H1 (cell line): ENCODE measurements around the gene PBX3. TPM values are rescaled to one million over a fixed set of nuclear protein-coding genes. Genes with fewer than 3 reads are reported as not detected.

Source experiments
- CTCF ChIA-PET: fragments of 300-600 bp; sonication (Branson Sonifier 250); formaldehyde crosslinking; loops from one replicate; lab custom pipeline; 2021; ENCODE audit not compliant: partially characterized antibody; lab: Charles Lee
- POLR2A ChIA-PET: fragments of 300-600 bp; sonication (Branson Sonifier 250); formaldehyde crosslinking; loops from one replicate; lab custom pipeline; 2021; ENCODE audit warnings: inconsistent platforms; ENCODE audit not compliant: partially characterized antibody; lab: Charles Lee
- DNase-seq, 2 experiments: peaks; one replicate each; pipeline versions ENCODE4 v3.0.0 to v3.0.0-alpha.2; 2010 to 2022; ENCODE audit warnings: low spot score in 2 of 2, low read depth in 1 of 2, mixed read lengths in 1 of 2
- FAIRE-seq: peaks from 2 replicates; lab custom pipeline; 2011; peaks lifted over from hg19 to GRCh38; lab: Jason Lieb, UNC
- H2AFZ ChIP-seq: 2 replicates; pipeline ENCODE4 v1.8.1; 2012; ENCODE audit warnings: low read length, inconsistent platforms
- H2AK5ac ChIP-seq: 2 replicates; pipeline ENCODE4 v1.6.1; 2013; ENCODE audit warnings: low read depth, low read length
- H2BK120ac ChIP-seq: replicated peaks from 2 replicates; pipeline ENCODE3; 2013; ENCODE audit warnings: low read depth, low read length, inconsistent platforms
- H2BK12ac ChIP-seq: 2 replicates; pipeline ENCODE4 v1.6.1; 2013; ENCODE audit warnings: low read depth, low read length
- H2BK15ac ChIP-seq: 2 replicates; pipeline ENCODE4 v1.6.1; 2013; ENCODE audit warnings: low read length
- H2BK20ac ChIP-seq: 2 replicates; pipeline ENCODE4 v1.6.1; 2013; ENCODE audit warnings: low read length
- H2BK5ac ChIP-seq: 2 replicates; pipeline ENCODE4 v1.6.1; 2013; ENCODE audit warnings: low read depth, low read length
- H3K14ac ChIP-seq: 2 replicates; pipeline ENCODE4 v1.6.1; 2013; ENCODE audit warnings: inconsistent platforms; ENCODE audit not compliant: insufficient read length
- H3K18ac ChIP-seq: 2 replicates; pipeline ENCODE4 v1.6.1; 2013; ENCODE audit warnings: low read length; ENCODE audit errors: extremely low read depth
- H3K23ac ChIP-seq: 2 replicates; pipeline ENCODE4 v1.6.1; 2013; ENCODE audit warnings: inconsistent platforms; ENCODE audit not compliant: insufficient read length
- H3K23me2 ChIP-seq: 2 replicates; pipeline ENCODE4 v1.6.1; 2013; ENCODE audit warnings: low read depth, low read length
- H3K27ac ChIP-seq: 2 replicates; pipeline ENCODE4 v1.6.1; 2011; ENCODE audit warnings: low read depth, low read length, inconsistent platforms
- H3K27me3 ChIP-seq, 4 experiments: replicated peaks in 1 of 4; 1 replicate in 1 of 4; 2 replicates in 3 of 4; pipeline versions ENCODE4 v1.6.1 to v1.8.1; 2011 to 2013; ENCODE audit warnings: low read length in 3 of 4, mild to moderate bottlenecking in 3 of 4, inconsistent platforms in 2 of 4, mixed read lengths in 2 of 4, moderate library complexity in 1 of 4; ENCODE audit not compliant: control insufficient read depth in 3 of 4, insufficient read depth in 3 of 4; ENCODE audit errors: extremely low read depth in 1 of 4
- H3K36me3 ChIP-seq, 4 experiments: 2 replicates each; pipeline versions ENCODE4 v1.6.1 to v1.8.1; 2011 to 2013; ENCODE audit warnings: mild to moderate bottlenecking in 4 of 4, low read length in 3 of 4, moderate library complexity in 2 of 4, control low read depth in 1 of 4, inconsistent platforms in 1 of 4; ENCODE audit not compliant: insufficient read depth in 4 of 4, control insufficient read depth in 2 of 4
- H3K4ac ChIP-seq: replicated peaks from 2 replicates; pipeline ENCODE3; 2013; ENCODE audit warnings: low read length, low read depth, mixed read lengths, inconsistent platforms; ENCODE audit not compliant: insufficient read length
- H3K4me1 ChIP-seq, 4 experiments: replicated peaks in 1 of 4; 1 replicate in 1 of 4; 2 replicates in 3 of 4; pipeline versions ENCODE4 v1.6.1 to v1.8.1; 2011 to 2013; ENCODE audit warnings: low read length in 3 of 4, inconsistent platforms in 2 of 4, mixed read lengths in 1 of 4; ENCODE audit not compliant: insufficient read depth in 4 of 4, control insufficient read depth in 3 of 4
- H3K4me2 ChIP-seq, 2 experiments: 2 replicates each; pipeline versions ENCODE4 v1.6.1 to v1.8.1; 2011 to 2013; ENCODE audit warnings: low read depth in 2 of 2, low read length in 2 of 2, control low read depth in 1 of 2, inconsistent platforms in 1 of 2, mild to moderate bottlenecking in 1 of 2; ENCODE audit not compliant: insufficient read depth in 1 of 2
- H3K4me3 ChIP-seq, 4 experiments: fragments of 200-600, 300-600 bp in 1 of 4; sonication (generic), shearing (Covaris generic), sonication (Bioruptor Twin) in 1 of 4; 2 replicates each; pipeline versions ENCODE4 v1.5.1 to v1.8.1; 2011 to 2016; ENCODE audit warnings: low read length in 4 of 4, low read depth in 3 of 4, control low read depth in 2 of 4, inconsistent platforms in 2 of 4, mild to moderate bottlenecking in 2 of 4, mixed read lengths in 1 of 4, moderate library complexity in 1 of 4; ENCODE audit not compliant: insufficient read depth in 2 of 4; ENCODE audit errors: extremely low read depth in 1 of 4
- H3K56ac ChIP-seq: replicated peaks from 2 replicates; pipeline ENCODE3; 2013; ENCODE audit warnings: low read depth, mild to moderate bottlenecking, mixed read lengths, low read length, inconsistent platforms; ENCODE audit not compliant: insufficient read length
- H3K79me1 ChIP-seq: 2 replicates; pipeline ENCODE4 v1.6.1; 2013; ENCODE audit warnings: low read depth, low read length, control low read depth
- H3K79me2 ChIP-seq, 2 experiments: 2 replicates each; pipeline versions ENCODE4 v1.6.1 to v1.8.1; 2012 to 2013; ENCODE audit warnings: low read length in 2 of 2, mild to moderate bottlenecking in 2 of 2, inconsistent platforms in 1 of 2; ENCODE audit not compliant: insufficient read depth in 2 of 2, control insufficient read depth in 1 of 2
- H3K9ac ChIP-seq, 4 experiments: replicated peaks in 1 of 4; 1 replicate in 1 of 4; 2 replicates in 3 of 4; pipeline versions ENCODE4 v1.6.1 to v1.8.1; 2011 to 2013; ENCODE audit warnings: low read depth in 3 of 4, low read length in 3 of 4, control low read depth in 2 of 4, mild to moderate bottlenecking in 2 of 4, moderate library complexity in 2 of 4, inconsistent platforms in 1 of 4; ENCODE audit errors: extremely low read depth in 1 of 4
- H3K9me3 ChIP-seq, 2 experiments: 2 replicates each; pipeline versions ENCODE4 v1.6.1 to v1.8.1; 2012 to 2013; ENCODE audit warnings: mild to moderate bottlenecking in 2 of 2, moderate library complexity in 2 of 2, control low read depth in 1 of 2, inconsistent platforms in 1 of 2, low read depth in 1 of 2, low read length in 1 of 2, mixed read lengths in 1 of 2; ENCODE audit not compliant: insufficient read depth in 2 of 2
- H4K20me1 ChIP-seq, 2 experiments: replicated peaks in 1 of 2; 2 replicates each; pipeline versions ENCODE3 to v1.8.1; 2011 to 2013; ENCODE audit warnings: inconsistent platforms in 2 of 2, low read length in 2 of 2, mild to moderate bottlenecking in 1 of 2; ENCODE audit not compliant: insufficient read depth in 2 of 2, control insufficient read depth in 1 of 2
- H4K5ac ChIP-seq: 2 replicates; pipeline ENCODE4 v1.6.1; 2013; ENCODE audit warnings: low read length, low read depth, mixed read lengths, inconsistent platforms; ENCODE audit not compliant: insufficient read length
- H4K8ac ChIP-seq: 2 replicates; pipeline ENCODE4 v1.8.0; 2013; ENCODE audit warnings: mild to moderate bottlenecking, moderate library complexity, low read length, inconsistent platforms; ENCODE audit not compliant: insufficient read depth; ENCODE audit errors: extremely low read depth
- H4K91ac ChIP-seq: replicated peaks from 2 replicates; pipeline ENCODE3; 2013; ENCODE audit warnings: low read length, mixed read lengths, inconsistent platforms; ENCODE audit not compliant: insufficient read length
- BRCA1 ChIP-seq: IDR thresholded peaks from 2 replicates; pipeline ENCODE4 v1.6.1; 2012; ENCODE audit warnings: low read depth, low read length, improper control_type of control experiment
- CTBP2 ChIP-seq: IDR thresholded peaks from 2 replicates; pipeline ENCODE4 v1.7.0; 2011; ENCODE audit warnings: borderline replicate concordance, mild to moderate bottlenecking, moderate library complexity, mixed read lengths, low read length; ENCODE audit not compliant: insufficient read depth, insufficient read length
- GABPA ChIP-seq: IDR thresholded peaks from 2 replicates; pipeline ENCODE4 v1.6.1; 2011; ENCODE audit warnings: mild to moderate bottlenecking, low read length, moderate library complexity, borderline replicate concordance; ENCODE audit not compliant: insufficient read depth
- RBBP5 ChIP-seq: IDR thresholded peaks from 2 replicates; pipeline ENCODE4 v1.7.1; 2012; ENCODE audit warnings: low read depth, mild to moderate bottlenecking, inconsistent platforms, low read length, moderate library complexity, borderline replicate concordance
- SIX5 ChIP-seq: IDR thresholded peaks from 2 replicates; pipeline ENCODE4 v1.6.1; 2011; ENCODE audit warnings: mild to moderate bottlenecking, low read depth, low read length
- polyA plus RNA-seq, 7 experiments: library from polyadenylated mRNA; depleted of rRNA in 3 of 7; stranded (reverse) in 5 of 7; unstranded in 2 of 7; fragments of >200 nt in 5 of 7; fragments of 200-250 nt in 2 of 7; gene quantifications; 1 replicate in 5 of 7; 2 replicates in 1 of 7; 4 replicates in 1 of 7; pipeline versions ENCODE4 v1.2.1 to v1.2.3, GENCODE V29; 2011 to 2013; ENCODE audit warnings: missing spikeins in 2 of 7, mixed read lengths in 2 of 7
- total RNA-seq: library from RNA; stranded (reverse); fragmentation: NEBNext Ultra II Directional; extraction: Animal tissue kit (Norgen Biotek cat#: 25700); gene quantifications from 2 replicates; pipeline ENCODE4 v1.2.1, GENCODE V29; 2021
- TF ChIP-seq, protein P1 (sequence below): IDR thresholded peaks from 2 replicates; pipeline ENCODE4 v1.6.1; 2012; ENCODE audit warnings: inconsistent platforms

PBX3 gene
- total and polyA plus RNA-seq, 2 of the 8 experiments (the other 6 are each of a cell fraction or from before 2014, with no cell fraction given), result 22.7 to 44.3 TPM

DNA sequence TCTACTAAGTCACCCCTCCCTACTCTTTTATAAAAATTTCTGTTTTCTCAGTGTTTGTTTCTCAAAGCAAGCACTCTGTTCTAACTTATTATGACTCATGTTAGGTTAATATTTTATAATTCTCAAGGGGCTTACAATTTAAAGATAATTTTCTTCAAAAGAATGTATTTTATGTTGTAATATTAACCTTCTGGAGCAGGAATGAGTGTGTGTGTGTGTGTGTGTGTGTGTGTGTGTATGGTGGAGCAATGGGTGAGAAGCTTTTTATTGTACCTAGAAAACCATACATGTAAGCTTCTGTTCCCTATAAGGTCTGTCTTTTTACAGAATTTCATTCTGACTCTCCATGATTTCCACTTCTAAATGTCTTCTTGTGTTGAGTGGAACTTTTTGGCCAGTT is 63.0 kb downstream of the PBX3 start:
- Histone ChIP-seq H3K56ac (no peak overlapping the region), H4K8ac (no peak overlapping the region), H4K91ac (no peak overlapping the region), H2BK15ac (no peak overlapping the region), H3K27ac (no peak overlapping the region), H3K79me2 (peaks cover 0 to 64% of the 10 kb centered on the region in 2 experiments; a peak in 2 of 4 replicates), H4K5ac (no peak overlapping the region), H2BK5ac (no peak overlapping the region), H3K36me3 (no peaks in the 10 kb centered on the region), H2BK12ac (no peak overlapping the region), H3K18ac (no peak overlapping the region), H3K4me1 (no peaks in the 10 kb centered on the region; a peak in 1 of 7 replicates), H2BK120ac (no peak overlapping the region), H2AK5ac (no peak overlapping the region), H3K79me1 (peaks cover 3% of the 10 kb centered on the region), H3K4ac (no peak overlapping the region), H3K14ac (no peak overlapping the region), H3K27me3 (no peaks in the 10 kb centered on the region), H3K9ac (no peak overlapping the region), H3K4me2 (no peak overlapping the region), H3K23ac (no peak overlapping the region)
- CTCF ChIA-PET, result interaction anchor here (0.6 to 0.9 kb wide), 4 partner anchors 33 to 748 kb away, joined by 3 read pairs; no protein-coding TSS in a partner anchor
- no peak for DNase-seq
- TF ChIP-seq, protein P1, sequence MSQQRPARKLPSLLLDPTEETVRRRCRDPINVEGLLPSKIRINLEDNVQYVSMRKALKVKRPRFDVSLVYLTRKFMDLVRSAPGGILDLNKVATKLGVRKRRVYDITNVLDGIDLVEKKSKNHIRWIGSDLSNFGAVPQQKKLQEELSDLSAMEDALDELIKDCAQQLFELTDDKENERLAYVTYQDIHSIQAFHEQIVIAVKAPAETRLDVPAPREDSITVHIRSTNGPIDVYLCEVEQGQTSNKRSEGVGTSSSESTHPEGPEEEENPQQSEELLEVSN, result no peak
- no peak for TF ChIP-seq SIX5
- TF ChIP-seq RBBP5, result no peak
- no peak for TF ChIP-seq CTBP2
- no peak for TF ChIP-seq GABPA
- no peak for TF ChIP-seq BRCA1
- TF ChIP-seq, all 59 proteins: peak for 0
- H3K23me2 ChIP-seq, result no peaks in the 10 kb centered on the region; the same call in 1 of the 2 replicates
- H4K20me1 ChIP-seq, result peaks cover 0 to under 1% of the 10 kb centered on the region in 2 experiments
- no peak overlapping the region for H2AFZ ChIP-seq
- no peak for FAIRE-seq
- no peaks in the 10 kb centered on the region for H3K9me3 ChIP-seq
- POLR2A ChIA-PET, result no interaction called here
- H2BK20ac ChIP-seq, result no peak overlapping the region
- no peak overlapping the region for H3K4me3 ChIP-seq
